GM23248 (cell line): Measurements from ENCODE around the gene DLG2. TPM values are rescaled to one million over a fixed set of nuclear protein-coding genes. Genes with fewer than 3 reads are reported as not detected.

Experiments
- DNase-seq: peaks from one replicate; pipeline ENCODE4 v3.0.0-alpha.2; 2015
- H2AFZ ChIP-seq: fragments of 200-600 bp; sonication (generic); 2 replicates; pipeline ENCODE4 v1.6.1; 2016; ENCODE audit warnings: antibody characterized with exemption
- H3F3A ChIP-seq: fragments of 200-600 bp; sonication (generic); 2 replicates; pipeline ENCODE4 v1.6.1; 2016; ENCODE audit warnings: mild to moderate bottlenecking, antibody characterized with exemption, mixed run types; ENCODE audit not compliant: insufficient read depth
- H3K27ac ChIP-seq: fragments of 200-600 bp; sonication (generic); 2 replicates; pipeline ENCODE4 v1.5.1; 2016; ENCODE audit warnings: mild to moderate bottlenecking
- H3K27me3 ChIP-seq: fragments of 200-600 bp; sonication (generic); replicated peaks from 2 replicates; pipeline ENCODE4 v1.6.1; 2016; ENCODE audit warnings: mild to moderate bottlenecking; ENCODE audit not compliant: insufficient read depth
- H3K36me3 ChIP-seq: fragments of 200-600 bp; sonication (generic); 2 replicates; pipeline ENCODE4 v1.6.1; 2016; ENCODE audit warnings: low read depth, mild to moderate bottlenecking
- H3K4me1 ChIP-seq: fragments of 200-600 bp; sonication (generic); 2 replicates; pipeline ENCODE4 v1.6.1; 2016; ENCODE audit warnings: mild to moderate bottlenecking; ENCODE audit not compliant: insufficient read depth
- H3K4me2 ChIP-seq: fragments of 200-600 bp; sonication (generic); one replicate; pipeline ENCODE4 v1.6.1; 2016; ENCODE audit warnings: mild to moderate bottlenecking; ENCODE audit not compliant: unreplicated experiment
- H3K4me3 ChIP-seq: fragments of 200-600 bp; sonication (generic); 2 replicates; pipeline ENCODE4 v1.5.1; 2016; ENCODE audit warnings: mild to moderate bottlenecking
- H3K79me2 ChIP-seq: fragments of 200-600 bp; sonication (generic); 2 replicates; pipeline ENCODE4 v1.6.1; 2016; ENCODE audit warnings: mild to moderate bottlenecking; ENCODE audit not compliant: insufficient read depth
- H3K9ac ChIP-seq: fragments of 200-600 bp; sonication (generic); 2 replicates; pipeline ENCODE4 v1.6.1; 2016; ENCODE audit warnings: mild to moderate bottlenecking
- H3K9me2 ChIP-seq: fragments of 200-600 bp; sonication (generic); 2 replicates; pipeline ENCODE4 v1.6.1; 2016; ENCODE audit warnings: mixed run types, mild to moderate bottlenecking, moderate library complexity; ENCODE audit not compliant: insufficient read depth
- H3K9me3 ChIP-seq: fragments of 200-600 bp; sonication (generic); one replicate; pipeline ENCODE4 v1.6.1; 2017; ENCODE audit warnings: low read depth
- H4K20me1 ChIP-seq: fragments of 200-600 bp; sonication (generic); 2 replicates; pipeline ENCODE4 v1.6.0; 2016; ENCODE audit not compliant: insufficient read depth
- EZH2 ChIP-seq: fragments of 200-600 bp; sonication (generic); IDR thresholded peaks from 2 replicates; pipeline ENCODE4 v1.6.1; 2018; ENCODE audit warnings: antibody characterized with exemption, mild to moderate bottlenecking; ENCODE audit not compliant: insufficient read depth, poor library complexity, severe bottlenecking
- EZH2phosphoT487 ChIP-seq: fragments of 200-600 bp; sonication (generic); IDR thresholded peaks from 2 replicates; pipeline ENCODE4 v1.6.1; 2018; ENCODE audit warnings: antibody characterized with exemption, moderate library complexity, mild to moderate bottlenecking, low read depth; ENCODE audit not compliant: insufficient read depth
- WGBS, 2 experiments: methylation state at CpG; one replicate each; pipeline ENCODE4 v1.1.6; 2015 to 2017; ENCODE audit warnings: low lambda C conversion rate in 2 of 2, low coverage in 1 of 2; ENCODE audit errors: missing lambda C conversion rate in 2 of 2; 5-methylcytosine and 5-hydroxymethylcytosine counted together
- in situ Hi-C: fragments of 300-500 bp; cut with MboI; formaldehyde crosslinking; loops from 2 replicates; pipeline ENCODE4 v1.15.0; 2020
- polyA plus RNA-seq: library from polyadenylated mRNA; unstranded; fragments of >200 nt; fragmentation: Nextera tagmentation; extraction: Ambion mirVana; gene quantifications from 2 replicates; pipeline ENCODE4 v1.2.1, GENCODE V29; 2016
- total RNA-seq: library from RNA; depleted of rRNA; stranded (reverse); fragments of >200 nt; shearing (Covaris generic); gene quantifications from 2 replicates; pipeline ENCODE4 v1.2.3, GENCODE V29; 2014

Gene DLG2
- total and polyA plus RNA-seq, 2 experiments from 2014 or later: 1.1 to 1.7 TPM

- Histone ChIP-seq H3K9me3 (no peaks in the 10 kb centered on the region), H3F3A (no peaks in the 10 kb centered on the region), H3K9ac (no peak overlapping the region), H2AFZ (no peak overlapping the region), H4K20me1 (no peaks in the 10 kb centered on the region), H3K4me2 (no peak overlapping the region), H3K27ac (no peak overlapping the region), H3K4me1 (peaks cover 15% of the 10 kb centered on the region), H3K79me2 (no peaks in the 10 kb centered on the region), H3K36me3 (no peaks in the 10 kb centered on the region), H3K27me3 (no peaks in the 10 kb centered on the region), H3K4me3 (no peak overlapping the region), H3K9me2 (no peaks in the 10 kb centered on the region)
- DNase-seq: peak; percentile 31
- no peak for TF ChIP-seq EZH2
- TF ChIP-seq EZH2phosphoT487: no peak
- in situ Hi-C loops: no loop called here
Observed at GRCh38 chr11:84865257-84865656, 761.9 kb downstream of the DLG2 start.

- Histone ChIP-seq H3K9me2 (no peaks in the 10 kb centered on the region), H3K79me2 (no peaks in the 10 kb centered on the region), H2AFZ (no peak overlapping the region), H3F3A (peaks cover 27% of the 10 kb centered on the region), H3K27me3 (no peaks in the 10 kb centered on the region), H3K4me3 (no peak overlapping the region), H3K9me3 (no peaks in the 10 kb centered on the region), H3K4me2 (peak overlapping the region; percentile 35), H3K27ac (no peak overlapping the region), H3K9ac (no peak overlapping the region), H4K20me1 (no peaks in the 10 kb centered on the region), H3K4me1 (peaks cover 44% of the 10 kb centered on the region), H3K36me3 (no peaks in the 10 kb centered on the region)
- peak; percentile 70 for DNase-seq
- in situ Hi-C loops: no loop called here
- TF ChIP-seq EZH2 (no peak), EZH2phosphoT487 (no peak)
Observed at GRCh38 chr11:84857746-84858145, 769.4 kb downstream of the DLG2 start.

GRCh38 chr11:84855508-84856245 is 771.5 kb downstream of the DLG2 start:
- peaks cover 27% of the 10 kb centered on the region for H3F3A ChIP-seq
- no peaks in the 10 kb centered on the region for H3K79me2 ChIP-seq
- DNase-seq: peak; percentile 72
- H3K9me3 ChIP-seq: no peaks in the 10 kb centered on the region
- peak overlapping the region; percentile 63 for H3K27ac ChIP-seq
- in situ Hi-C loops: no loop called here
- peak overlapping the region; percentile 67 for H3K4me2 ChIP-seq
- TF ChIP-seq EZH2phosphoT487 (no peak), EZH2 (no peak)
- peak overlapping the region; percentile 36 for H3K4me3 ChIP-seq
- H3K9ac ChIP-seq: no peak overlapping the region
- 2 to 5% methylated on average over 3 of the region's 3 CpGs for WGBS, 2 experiments
- H3K27me3 ChIP-seq: no peaks in the 10 kb centered on the region
- H3K4me1 ChIP-seq: peaks cover 44% of the 10 kb centered on the region
- H3K36me3 ChIP-seq: no peaks in the 10 kb centered on the region
- no peaks in the 10 kb centered on the region for H3K9me2 ChIP-seq
- peak overlapping the region; percentile 45 for H2AFZ ChIP-seq
- H4K20me1 ChIP-seq: no peaks in the 10 kb centered on the region

- Histone ChIP-seq H2AFZ (peak overlapping the region; percentile 45; the same call in 1 of the 2 replicates), H3K79me2 (no peaks in the 10 kb centered on the region), H4K20me1 (no peaks in the 10 kb centered on the region), H3K9ac (no peak overlapping the region), H3K9me3 (no peaks in the 10 kb centered on the region), H3K4me2 (no peak overlapping the region), H3K27me3 (no peaks in the 10 kb centered on the region), H3K4me3 (no peak overlapping the region), H3K9me2 (no peaks in the 10 kb centered on the region), H3K27ac (peak overlapping the region; percentile 63; the same call in 1 of the 2 replicates), H3F3A (peaks cover 27% of the 10 kb centered on the region), H3K36me3 (no peaks in the 10 kb centered on the region), H3K4me1 (peaks cover 44% of the 10 kb centered on the region)
- TF ChIP-seq EZH2 (no peak), EZH2phosphoT487 (no peak)
- in situ Hi-C loops: no loop called here
- WGBS, 2 experiments: 94% methylated on average over 3 of the region's 3 CpGs
- DNase-seq: no peak
Observed at GRCh38 chr11:84854498-84854880, 772.7 kb downstream of the DLG2 start.
